HG02885 (cell line): ENCODE data around the gene METTL21C.

ENCODE experiments used
- ATAC-seq: cut with Tn5 transposase; IDR thresholded peaks from one replicate; pipeline ENCODE4 v1.9.1; 2021; ENCODE audit warnings: mild to moderate bottlenecking; ENCODE audit not compliant: unreplicated experiment, poor library complexity

The METTL21C gene

DNA sequence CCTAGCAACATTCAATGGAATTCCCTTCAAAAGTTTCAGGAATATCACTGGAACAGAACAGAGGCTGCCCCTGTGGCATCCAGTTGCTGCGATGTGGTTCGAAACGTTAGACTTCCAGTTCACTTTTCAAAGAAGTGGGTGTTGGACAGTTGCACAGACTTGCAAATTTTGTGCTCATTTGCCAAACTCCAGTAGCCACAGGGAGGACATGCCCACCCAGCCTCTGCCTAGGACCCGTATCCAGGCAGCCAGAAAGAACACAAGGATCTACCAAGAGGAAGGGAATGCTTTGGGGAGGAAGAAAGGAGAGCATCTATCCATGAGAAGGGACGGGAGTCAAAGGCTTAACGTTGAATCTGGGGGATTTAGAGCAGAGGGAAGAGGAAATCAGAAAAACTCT lies at the start of gene METTL21C:
Gene METTL21C (minus strand): TSS at position 108 of the 400 bp plus-strand sequence. CDS start 546 bp downstream, outside the sequence.
- no peak for ATAC-seq

GRCh38 chr13:102742506-102742905 lies 47.7 kb upstream of the METTL21C start:
- no peak for ATAC-seq

DNA sequence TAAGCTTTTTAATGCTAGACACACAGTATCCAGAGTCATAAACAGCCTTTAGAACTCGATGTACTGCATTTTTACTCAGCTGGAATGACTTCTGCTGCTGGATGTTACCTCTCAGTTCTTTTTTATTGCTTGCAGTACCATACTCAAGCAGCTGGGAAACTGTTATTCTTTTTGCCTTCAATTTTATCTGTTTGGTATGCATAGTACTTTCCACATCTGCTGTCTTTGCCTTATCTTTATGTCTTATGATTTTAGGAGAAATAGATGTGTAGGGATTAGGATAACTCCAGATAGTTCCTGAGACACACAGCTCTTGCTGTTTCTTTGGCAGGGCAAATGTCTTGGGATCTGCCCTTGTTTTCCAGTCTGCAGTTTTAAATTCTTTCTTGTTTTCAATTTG lies 47.3 kb upstream of the METTL21C start:
- ATAC-seq: no peak

DNA sequence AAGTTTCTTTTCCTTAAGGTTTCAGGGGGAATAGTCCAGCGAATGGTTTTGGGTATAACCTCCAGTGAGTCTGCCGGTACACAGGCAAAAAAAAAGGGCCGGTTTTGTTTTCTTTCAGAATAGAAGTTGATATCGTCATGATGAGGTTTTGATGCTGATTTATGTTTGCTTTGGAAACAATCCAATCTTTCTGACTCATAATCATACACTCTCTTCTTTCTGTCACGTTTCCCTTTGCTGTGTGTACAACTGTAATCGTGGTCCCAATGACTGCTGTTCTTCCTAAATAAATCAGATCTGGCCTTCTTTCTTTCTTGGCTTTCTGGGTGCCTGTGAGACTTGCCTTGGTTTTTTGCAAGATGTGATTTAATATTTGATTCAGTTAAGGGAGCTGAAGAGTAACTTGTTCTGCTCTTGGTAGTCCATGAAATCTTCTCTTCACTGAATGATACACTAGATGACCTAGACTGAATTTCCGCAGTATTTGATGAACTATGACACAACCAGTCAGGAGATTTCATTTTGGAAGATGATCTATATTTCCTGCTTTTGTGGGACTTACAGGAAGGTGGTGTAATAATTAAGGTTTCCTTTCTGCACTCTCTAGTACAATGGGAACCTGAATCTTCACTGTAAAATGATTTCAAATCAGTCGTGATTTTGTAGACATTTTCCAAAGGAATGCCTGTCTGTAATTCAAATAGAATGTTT lies 34.9 kb upstream of the METTL21C start:
- ATAC-seq: no peak

DNA sequence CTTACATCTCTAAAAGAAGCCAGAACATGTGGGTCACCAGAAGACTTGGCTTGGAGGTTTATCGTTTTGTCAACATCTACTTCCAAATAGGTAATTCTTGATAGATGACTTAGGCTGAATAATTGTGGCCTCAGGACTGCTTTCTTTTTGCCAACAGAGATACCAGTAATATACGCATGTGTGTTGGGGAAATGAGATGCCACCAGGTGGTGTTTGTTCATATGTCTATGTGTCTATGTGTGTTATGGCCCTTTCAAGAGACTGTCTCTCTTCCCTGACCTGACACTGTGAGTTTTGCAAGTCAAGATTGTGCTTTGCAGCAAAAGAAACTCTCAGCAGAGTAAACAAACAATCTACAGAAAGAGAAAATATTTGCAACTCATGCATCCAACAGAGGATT lies 31.6 kb upstream of the METTL21C start:
- ATAC-seq: no peak

- no peak for ATAC-seq
Measured at GRCh38 chr13:102724923-102725322, 30.1 kb upstream of the METTL21C start.

DNA sequence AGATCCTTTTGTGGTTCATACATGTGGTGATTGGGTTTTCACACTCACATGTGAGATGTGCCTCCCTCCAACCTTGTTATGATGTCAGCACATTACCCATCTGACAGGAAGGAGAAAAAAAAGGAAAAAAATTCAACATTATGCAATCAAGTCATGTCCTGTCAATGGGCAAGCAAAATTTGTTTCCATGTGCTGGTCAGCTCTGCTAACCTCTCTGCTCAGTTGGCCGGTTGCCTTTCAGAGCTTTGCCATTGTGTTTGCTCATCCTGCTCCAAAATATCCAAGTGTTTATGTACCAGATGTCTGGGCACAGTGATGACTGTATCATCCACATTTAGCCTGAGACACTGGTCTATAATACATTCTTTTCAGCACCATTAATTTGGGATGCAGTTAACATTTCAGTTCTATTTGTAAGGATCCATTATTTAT lies 27.0 kb upstream of the METTL21C start:
- ATAC-seq: no peak

GRCh38 chr13:102718746-102719145 lies 23.9 kb upstream of the METTL21C start:
- ATAC-seq: no peak

- ATAC-seq: no peak
Measured at GRCh38 chr13:102715447-102715846, 20.6 kb upstream of the METTL21C start.

GRCh38 chr13:102710261-102710679 lies 15.4 kb upstream of the METTL21C start:
- no peak for ATAC-seq

- ATAC-seq: no peak
Measured at GRCh38 chr13:102709536-102709935, 14.7 kb upstream of the METTL21C start.

DNA sequence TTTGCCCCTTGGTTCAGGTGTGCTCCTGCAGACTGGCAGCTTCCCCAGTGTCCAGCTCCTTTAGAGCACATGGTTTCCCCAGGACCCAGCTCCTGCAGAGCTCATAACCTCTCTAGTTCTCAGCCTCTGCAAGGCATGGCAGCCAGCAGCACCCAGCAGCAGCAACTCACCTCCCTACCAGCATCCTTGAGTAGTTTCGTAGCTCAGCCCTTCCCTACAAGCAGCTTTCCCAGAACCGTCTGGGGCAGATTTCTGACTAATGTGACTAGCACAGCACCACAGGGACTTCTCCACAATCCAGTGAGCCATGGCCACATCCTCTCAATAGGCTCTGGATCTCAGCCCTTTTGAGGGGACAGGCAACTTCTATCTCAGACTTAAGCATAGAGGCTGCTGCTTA lies 14.1 kb upstream of the METTL21C start:
- ATAC-seq: no peak

GRCh38 chr13:102708211-102708610 lies 13.4 kb upstream of the METTL21C start:
- no peak for ATAC-seq

GRCh38 chr13:102707467-102707866 lies 12.6 kb upstream of the METTL21C start:
- no peak for ATAC-seq

- no peak for ATAC-seq
Measured at GRCh38 chr13:102704238-102705058, 9.6 kb upstream of the METTL21C start.

DNA sequence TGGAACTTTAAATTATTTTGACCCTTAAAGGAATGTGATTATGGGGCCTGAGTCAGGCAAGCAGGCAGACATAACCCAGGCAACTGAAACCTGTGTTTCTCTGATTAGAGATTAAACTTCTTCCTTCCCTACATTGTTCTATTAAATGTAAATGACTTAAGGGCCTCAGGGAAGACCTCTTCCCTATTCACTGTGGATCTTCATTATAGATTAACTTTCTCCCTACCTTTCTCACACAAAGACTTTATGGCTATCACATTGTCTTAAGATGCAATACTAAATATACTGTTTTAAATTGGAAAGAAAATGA lies 8.8 kb upstream of the METTL21C start:
- ATAC-seq: no peak

DNA sequence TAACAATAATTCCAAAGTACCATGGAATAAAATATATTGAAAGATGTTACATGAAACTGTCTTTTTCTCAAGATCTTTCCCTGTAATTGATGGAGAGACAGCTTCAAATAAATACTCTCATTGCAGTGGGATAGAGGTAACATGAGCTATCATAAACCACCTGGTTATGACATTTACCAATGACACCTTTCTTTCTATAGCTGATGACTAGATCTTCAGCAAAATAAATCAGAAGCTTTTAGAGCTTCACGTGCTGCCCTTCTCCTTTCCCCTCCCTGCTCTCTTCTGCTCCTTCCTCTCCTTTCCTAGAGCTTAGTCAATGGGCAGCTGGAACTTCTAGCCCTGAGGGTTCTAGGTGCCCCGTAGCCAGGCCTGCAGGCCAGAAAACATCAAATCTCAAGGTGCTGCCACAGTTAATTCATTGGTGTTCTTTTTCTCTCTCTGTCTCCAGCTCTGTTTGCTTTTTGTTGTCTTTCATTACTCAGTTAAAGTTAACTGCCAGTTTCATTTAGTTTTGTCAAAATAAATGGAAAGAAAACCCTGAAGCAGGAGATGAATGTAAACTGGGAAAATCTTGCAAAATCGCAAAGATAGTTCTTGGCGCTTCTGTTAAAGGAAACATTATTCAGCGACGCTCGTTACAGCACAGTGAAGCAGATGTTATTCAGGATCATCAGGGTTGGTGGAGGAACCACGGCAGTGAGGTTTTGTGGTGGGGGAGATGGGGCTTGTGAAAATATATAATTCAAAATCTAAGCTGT lies 8.3 kb upstream of the METTL21C start:
- no peak for ATAC-seq

GRCh38 chr13:102701331-102701730 lies 6.5 kb upstream of the METTL21C start:
- ATAC-seq: no peak

- ATAC-seq: no peak
Measured at GRCh38 chr13:102700088-102701031, 5.5 kb upstream of the METTL21C start.

DNA sequence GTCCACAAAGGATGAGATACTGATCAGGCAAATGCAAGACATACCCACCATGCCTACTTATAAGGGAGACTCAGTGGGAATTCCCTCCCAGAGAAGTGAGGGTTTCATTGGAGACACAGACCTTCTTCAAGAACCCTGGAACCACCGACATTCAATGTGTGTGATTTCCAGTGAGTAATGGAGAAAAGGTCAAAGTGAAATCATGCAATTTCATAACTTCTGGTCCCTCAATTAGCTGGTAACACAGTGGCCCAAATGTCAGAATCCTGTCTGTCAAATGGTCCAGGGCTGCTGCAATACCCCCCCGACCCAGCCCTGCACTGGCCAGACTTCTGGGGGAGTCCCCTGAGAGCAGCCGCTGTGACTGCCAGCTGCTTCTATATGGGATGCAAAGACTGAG lies 4.7 kb upstream of the METTL21C start:
- ATAC-seq: no peak
